T-helper 1 cell treated with Interleukin-12 subunit alpha and Interleukin-12 subunit beta and Interleukin-4 antibody, amounts not matched to agents 30 μg/mL and 1 μg/mL, for 36 hours (primary cell): ENCODE data around the gene TMEM234.
A peak's percentile ranks its signal among the peaks of the same experiment; 100 is the strongest.

Experiments
- H3K27ac Mint-ChIP-seq: one replicate; pipeline ENCODE4 v1.8.0; 2021; ENCODE audit warnings: mild to moderate bottlenecking, mixed read lengths
- H3K27me3 Mint-ChIP-seq: one replicate; pipeline ENCODE4 v1.8.0; 2021; ENCODE audit warnings: low read depth, mixed read lengths
- H3K36me3 Mint-ChIP-seq: one replicate; pipeline ENCODE4 v1.8.0; 2021; ENCODE audit warnings: low read depth, mixed read lengths
- H3K4me1 Mint-ChIP-seq: one replicate; pipeline ENCODE4 v1.8.0; 2021; ENCODE audit warnings: low read depth, mixed read lengths
- H3K4me3 Mint-ChIP-seq: one replicate; pipeline ENCODE4 v1.8.0; 2021; ENCODE audit warnings: mild to moderate bottlenecking, moderate library complexity, mixed read lengths
- H3K9me3 Mint-ChIP-seq: one replicate; pipeline ENCODE4 v1.8.0; 2021; ENCODE audit warnings: mixed read lengths

TMEM234 gene

DNA sequence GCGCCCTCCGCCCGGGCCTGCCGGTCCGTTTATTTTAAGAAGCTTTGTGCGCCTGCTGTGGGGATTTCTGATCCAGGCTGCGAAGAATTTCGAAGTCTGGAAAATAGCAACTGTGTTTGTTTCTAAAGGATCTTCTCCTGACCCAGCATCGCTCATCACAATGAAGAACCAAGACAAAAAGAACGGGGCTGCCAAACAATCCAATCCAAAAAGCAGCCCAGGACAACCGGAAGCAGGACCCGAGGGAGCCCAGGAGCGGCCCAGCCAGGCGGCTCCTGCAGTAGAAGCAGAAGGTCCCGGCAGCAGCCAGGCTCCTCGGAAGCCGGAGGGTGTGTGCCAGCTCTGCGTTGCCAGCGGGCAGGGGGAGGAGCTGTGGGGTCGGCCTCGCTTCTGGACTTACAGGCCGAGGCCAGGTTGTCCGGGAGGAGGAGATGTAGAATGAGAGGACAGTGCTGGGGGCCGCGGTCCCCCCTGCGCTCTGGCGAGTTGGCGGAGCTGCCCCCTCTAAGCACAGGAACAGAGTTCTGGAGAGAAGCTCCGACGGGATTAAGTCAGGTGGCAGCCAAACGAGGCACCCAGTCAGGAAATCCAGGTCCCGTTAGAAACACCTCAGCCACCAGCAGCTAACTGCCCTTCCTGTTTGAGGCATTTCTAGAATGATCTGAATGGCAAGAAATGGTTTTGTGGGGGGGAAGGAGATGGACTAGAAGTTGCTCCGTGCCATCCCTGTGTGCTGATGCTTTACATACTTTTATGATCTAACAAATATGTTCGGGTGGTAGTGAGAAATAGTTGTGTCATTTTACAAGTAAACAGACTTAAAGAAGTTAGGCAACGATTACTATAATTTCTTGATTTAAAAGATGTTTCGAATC lies 41.7 kb downstream of the TMEM234 start:
- Mint-ChIP-seq H3K4me3 (peak overlapping the region; percentile 88), H3K27ac (peak overlapping the region; percentile 82), H3K9me3 (no peaks in the 10 kb centered on the region), H3K27me3 (no peaks in the 10 kb centered on the region), H3K4me1 (peaks cover 32% of the 10 kb centered on the region), H3K36me3 (peaks cover 37% of the 10 kb centered on the region)

DNA sequence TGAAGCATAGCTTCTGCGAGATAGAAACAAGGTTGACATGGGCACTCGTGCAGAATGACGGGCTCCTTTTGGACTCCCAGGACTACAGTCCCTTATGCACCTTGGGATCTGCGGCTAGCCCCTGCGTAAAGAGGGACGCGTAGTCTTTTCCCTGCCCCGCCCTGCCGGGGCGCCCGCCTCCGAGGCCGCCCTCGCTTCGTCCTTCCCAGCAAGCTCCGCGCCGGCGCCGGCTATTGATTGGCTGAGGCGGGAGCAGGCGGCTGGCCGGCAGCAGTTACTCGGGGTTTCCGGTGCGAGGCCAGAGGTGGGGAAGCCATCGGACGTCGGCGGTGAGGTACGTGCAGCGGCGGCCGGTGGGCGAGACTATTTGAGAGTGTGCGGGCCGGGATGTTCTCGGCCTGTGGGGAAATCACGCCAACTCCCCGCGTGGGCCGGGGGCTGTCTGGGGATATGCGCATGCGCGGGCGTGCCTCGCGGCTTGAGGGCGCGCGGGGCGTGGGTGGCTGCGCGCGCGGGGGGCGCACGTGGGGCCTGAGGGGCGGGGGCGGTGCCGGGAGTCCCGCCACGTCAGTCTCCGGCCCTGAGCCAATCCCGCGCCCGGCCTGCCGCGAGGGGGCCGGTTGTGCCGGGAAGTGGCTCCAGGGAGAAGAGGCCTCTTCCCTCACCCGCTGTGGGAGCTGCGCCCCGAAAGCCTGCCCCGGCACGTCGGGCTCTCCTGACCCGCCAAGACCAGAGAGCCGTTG lies 42.5 kb downstream of the TMEM234 start, which contains the start of gene TXLNA:
Gene TXLNA (plus strand): TSS at position 233 of the 743 bp plus-strand sequence. CDS start 671 bp downstream, outside the sequence.
- H3K4me1 Mint-ChIP-seq: peaks cover 27% of the 10 kb centered on the region
- peak within 1 kb of the TSS; percentile 97 for H3K27ac Mint-ChIP-seq
- peak within 1 kb of the TSS; percentile 92 for H3K4me3 Mint-ChIP-seq
- H3K27me3 Mint-ChIP-seq: no peaks in the 10 kb centered on the region
- H3K36me3 Mint-ChIP-seq: peaks cover 32% of the 10 kb centered on the region
- no peaks in the 10 kb centered on the region for H3K9me3 Mint-ChIP-seq

DNA sequence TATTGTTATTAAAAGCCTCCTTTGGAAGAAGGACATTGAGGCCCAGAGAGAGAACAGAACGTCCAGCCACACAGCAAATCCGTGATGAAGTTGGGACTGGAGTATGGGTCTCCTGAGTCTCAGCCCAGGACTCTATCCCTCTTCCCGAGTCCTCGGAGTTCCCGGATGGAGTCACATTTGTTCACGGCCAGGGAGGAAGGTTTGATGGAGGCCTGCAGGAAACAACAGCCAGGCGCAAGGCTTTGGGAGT lies 43.0 kb downstream of the TMEM234 start:
- peaks cover 23% of the 10 kb centered on the region for H3K4me1 Mint-ChIP-seq
- H3K9me3 Mint-ChIP-seq: no peaks in the 10 kb centered on the region
- no peaks in the 10 kb centered on the region for H3K27me3 Mint-ChIP-seq
- H3K27ac Mint-ChIP-seq: peak overlapping the region; percentile 97
- peaks cover 33% of the 10 kb centered on the region for H3K36me3 Mint-ChIP-seq
- peak overlapping the region; percentile 92 for H3K4me3 Mint-ChIP-seq

DNA sequence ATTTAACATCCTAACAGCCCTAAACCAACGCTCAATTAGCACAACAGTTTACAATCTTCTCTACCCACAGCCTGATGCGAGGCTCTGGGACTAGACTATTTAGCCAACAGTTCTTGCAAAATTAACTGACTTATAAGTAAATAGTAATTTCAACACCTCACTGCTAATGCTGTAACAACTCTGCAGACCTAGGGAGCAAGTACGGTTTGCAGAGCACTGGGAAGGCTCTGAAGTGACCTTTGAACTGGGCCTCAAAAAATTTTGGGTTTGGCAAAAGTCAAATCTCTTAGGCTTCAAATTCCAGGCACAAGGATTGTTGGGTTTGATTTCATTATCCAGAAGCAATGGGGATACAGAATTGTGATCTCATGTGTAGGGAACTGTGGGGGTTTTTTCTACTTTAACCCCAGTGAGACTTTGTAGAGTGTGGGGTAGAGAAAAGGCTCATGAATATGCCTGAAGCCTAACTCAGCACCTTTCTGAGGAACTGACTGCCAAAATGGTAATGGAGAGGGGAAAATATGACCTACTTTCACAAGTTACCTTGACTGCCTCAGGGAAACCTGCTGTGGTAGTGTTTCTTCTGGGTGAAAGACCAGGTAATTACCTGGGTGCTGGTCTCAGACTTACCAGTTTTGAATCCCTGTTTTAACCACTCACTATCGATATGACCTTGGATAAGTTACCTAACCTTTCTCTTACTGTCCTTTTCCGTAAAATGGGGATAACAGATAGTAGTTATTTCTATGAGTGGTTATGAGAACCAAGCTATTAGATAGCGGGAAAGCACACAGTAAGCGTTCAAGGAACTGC lies 43.6 kb downstream of the TMEM234 start:
- Mint-ChIP-seq H3K36me3 (peaks cover 30% of the 10 kb centered on the region), H3K27ac (peak overlapping the region; percentile 97), H3K4me1 (peaks cover 19% of the 10 kb centered on the region), H3K4me3 (peak overlapping the region; percentile 92), H3K27me3 (no peaks in the 10 kb centered on the region), H3K9me3 (no peaks in the 10 kb centered on the region)

DNA sequence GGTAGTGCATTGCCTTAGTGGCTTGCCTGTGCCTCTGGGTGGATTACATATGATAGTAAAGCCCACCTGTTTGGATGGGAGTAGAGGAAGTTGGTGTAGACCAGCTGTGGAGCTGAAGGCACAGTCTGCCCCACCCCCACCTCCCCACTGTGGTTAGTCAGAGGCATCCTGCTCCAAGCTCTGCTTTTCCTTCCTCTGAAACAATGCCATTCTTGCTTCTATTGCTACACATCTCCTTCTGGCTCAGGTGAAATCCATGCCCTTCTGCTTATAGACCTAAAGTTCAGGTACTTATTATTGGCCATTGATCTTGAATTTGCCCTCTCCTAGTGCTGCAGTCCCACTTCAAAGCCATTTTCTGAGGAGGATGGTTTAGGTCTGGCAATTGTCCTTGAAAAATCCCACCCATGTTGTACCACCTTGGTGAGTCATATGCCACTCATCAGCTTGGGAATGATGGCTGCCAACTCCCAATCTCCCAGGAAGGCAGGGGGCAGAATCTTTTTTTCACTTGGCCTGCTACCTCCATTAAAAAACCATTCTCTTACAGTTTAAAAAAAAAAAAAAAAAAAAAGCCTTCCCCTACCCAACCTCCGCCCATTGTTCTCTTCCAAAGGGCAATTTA lies 49.4 kb downstream of the TMEM234 start:
- H3K4me1 Mint-ChIP-seq: peaks cover 12% of the 10 kb centered on the region
- no peaks in the 10 kb centered on the region for H3K27me3 Mint-ChIP-seq
- H3K36me3 Mint-ChIP-seq: peaks cover 37% of the 10 kb centered on the region
- peak overlapping the region; percentile 14 for H3K27ac Mint-ChIP-seq
- no peak overlapping the region for H3K4me3 Mint-ChIP-seq
- H3K9me3 Mint-ChIP-seq: no peaks in the 10 kb centered on the region

DNA sequence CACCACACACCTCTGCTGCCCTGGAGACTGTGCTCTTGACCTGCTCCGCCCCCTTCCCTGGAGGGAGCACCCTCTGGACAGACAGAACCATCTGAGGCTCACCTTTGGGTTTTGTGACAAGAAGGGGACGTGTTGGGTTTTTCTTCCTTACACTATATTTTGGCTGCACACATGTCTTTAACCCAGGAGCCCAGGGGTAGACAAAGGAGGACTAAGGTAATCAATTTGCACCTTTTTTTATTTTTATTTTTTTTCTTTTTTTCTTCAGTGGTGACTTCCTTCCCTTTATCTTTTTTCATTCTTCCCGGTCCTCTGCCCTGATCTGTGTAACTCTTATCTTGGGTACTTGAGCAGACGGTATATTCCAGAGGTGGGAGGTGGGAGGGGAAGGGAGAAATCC lies 51.2 kb downstream of the TMEM234 start:
- no peak overlapping the region for H3K27ac Mint-ChIP-seq

More for the DNA sequence above, 51.2 kb downstream of the TMEM234 start:
- Mint-ChIP-seq H3K4me1 (peaks cover 11% of the 10 kb centered on the region), H3K27me3 (no peaks in the 10 kb centered on the region), H3K36me3 (peaks cover 40% of the 10 kb centered on the region), H3K4me3 (no peak overlapping the region), H3K9me3 (no peaks in the 10 kb centered on the region)
